Astrocyte (in vitro differentiated cells and primary cell): ENCODE measurements around the gene RPAP3. TPM values are rescaled to one million over a fixed set of nuclear protein-coding genes. Genes with fewer than 3 reads are reported as not detected.

Experiments used
- DNase-seq: peaks from one replicate; pipeline ENCODE4 v3.0.0-alpha.2; 2010; ENCODE audit warnings: low read depth
- FAIRE-seq: peaks from 2 replicates; lab custom pipeline; 2011; peaks lifted over from hg19 to GRCh38; lab: Jason Lieb, UNC
- H2AFZ ChIP-seq: 2 replicates; pipeline ENCODE4 v1.6.0; 2012; ENCODE audit warnings: low read depth, low read length, inconsistent platforms
- H3K27ac ChIP-seq: 2 replicates; pipeline ENCODE4 v1.5.1; 2011; ENCODE audit warnings: low read depth, low read length, inconsistent platforms
- H3K27me3 ChIP-seq: 2 replicates; pipeline ENCODE4 v1.6.0; 2011; ENCODE audit warnings: low read length, inconsistent platforms; ENCODE audit not compliant: insufficient read depth
- H3K36me3 ChIP-seq: 2 replicates; pipeline ENCODE4 v1.5.1; 2011; ENCODE audit warnings: low read length, inconsistent platforms; ENCODE audit not compliant: insufficient read depth
- H3K4me1 ChIP-seq: 2 replicates; pipeline ENCODE4 v1.5.1; 2011; ENCODE audit warnings: low read length, inconsistent platforms; ENCODE audit not compliant: insufficient read depth
- H3K4me2 ChIP-seq: 2 replicates; pipeline ENCODE4 v1.6.0; 2012; ENCODE audit warnings: low read length, inconsistent platforms
- H3K4me3 ChIP-seq: 2 replicates; pipeline ENCODE4 v1.5.1; 2011; ENCODE audit warnings: low read depth, mild to moderate bottlenecking, low read length, inconsistent platforms; ENCODE audit not compliant: insufficient read depth
- H3K79me2 ChIP-seq: 2 replicates; pipeline ENCODE4 v1.6.0; 2012; ENCODE audit warnings: mild to moderate bottlenecking, low read length, inconsistent platforms; ENCODE audit not compliant: insufficient read depth
- H3K9ac ChIP-seq: 2 replicates; pipeline ENCODE4 v1.6.0; 2012; ENCODE audit warnings: mild to moderate bottlenecking, low read length, inconsistent platforms
- H3K9me3 ChIP-seq: 2 replicates; pipeline ENCODE4 v1.5.1; 2012; ENCODE audit warnings: low read depth, mild to moderate bottlenecking, low read length, inconsistent platforms; ENCODE audit not compliant: insufficient read depth
- H4K20me1 ChIP-seq: 2 replicates; pipeline ENCODE4 v1.6.0; 2012; ENCODE audit warnings: low read length, inconsistent platforms; ENCODE audit not compliant: insufficient read depth
- H3K27ac Mint-ChIP-seq: one replicate; pipeline ENCODE4 v1.8.0; 2021; ENCODE audit warnings: mild to moderate bottlenecking, mixed read lengths; ENCODE audit not compliant: unreplicated experiment
- H3K27me3 Mint-ChIP-seq: one replicate; pipeline ENCODE4 v1.8.0; 2021; ENCODE audit warnings: low read depth, mixed read lengths; ENCODE audit not compliant: unreplicated experiment
- H3K36me3 Mint-ChIP-seq: one replicate; pipeline ENCODE4 v1.8.0; 2021; ENCODE audit warnings: low read depth, mixed read lengths; ENCODE audit not compliant: unreplicated experiment
- H3K4me1 Mint-ChIP-seq: one replicate; pipeline ENCODE4 v1.8.0; 2021; ENCODE audit warnings: low read depth, mixed read lengths; ENCODE audit not compliant: unreplicated experiment
- H3K4me3 Mint-ChIP-seq: one replicate; pipeline ENCODE4 v1.8.0; 2021; ENCODE audit warnings: mild to moderate bottlenecking, moderate library complexity, mixed read lengths; ENCODE audit not compliant: unreplicated experiment
- H3K9me3 Mint-ChIP-seq: one replicate; pipeline ENCODE4 v1.8.0; 2021; ENCODE audit warnings: mild to moderate bottlenecking, mixed read lengths; ENCODE audit not compliant: unreplicated experiment
- CTCF ChIP-seq: IDR thresholded peaks from 2 replicates; pipeline ENCODE4 v1.5.1; 2011; ENCODE audit warnings: low read depth, mild to moderate bottlenecking, inconsistent platforms, low read length, moderate library complexity; ENCODE audit not compliant: insufficient read depth
- EZH2 ChIP-seq: IDR thresholded peaks from 2 replicates; pipeline ENCODE4 v1.6.1; 2012; ENCODE audit warnings: mild to moderate bottlenecking, low read length, inconsistent platforms; ENCODE audit not compliant: insufficient read depth
- total RNA-seq: library from RNA; stranded (reverse); gene quantifications from 2 replicates; pipeline ENCODE4 v1.2.1, GENCODE V29; 2021

Gene RPAP3
- total RNA-seq, 1 donor from 2014 or later: 39.2 TPM

- no peak for FAIRE-seq
- Mint-ChIP-seq H3K27me3 (peaks cover 12% of the 10 kb centered on the region), H3K4me1 (peaks cover 7% of the 10 kb centered on the region)
These were observed 3.8 kb upstream of the RPAP3 start for GRCh38 chr12:47709671-47710070.

DNA sequence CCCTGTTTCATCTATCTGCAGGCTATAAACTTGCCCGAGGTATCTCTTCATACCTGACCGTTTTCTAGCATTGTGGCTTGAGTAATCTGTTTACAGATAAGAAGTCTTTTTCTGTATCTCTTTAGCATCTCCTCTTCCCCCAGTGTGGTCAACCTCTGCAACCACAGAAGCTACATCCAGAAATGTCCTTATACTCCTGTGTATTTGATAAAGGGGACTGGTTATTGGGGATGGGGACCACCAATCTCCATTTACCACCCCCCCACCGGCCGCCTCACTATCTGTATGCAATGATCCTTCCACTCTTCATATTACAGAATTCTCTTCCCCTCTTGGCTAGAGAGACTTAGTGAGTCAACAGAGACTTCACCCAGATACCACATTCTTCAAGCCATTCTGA is 3.4 kb upstream of the RPAP3 start:
- H3K27me3 Mint-ChIP-seq: peaks cover 10% of the 10 kb centered on the region
- Histone ChIP-seq H4K20me1 (peaks cover 8% of the 10 kb centered on the region), H3K9ac (no peak overlapping the region), H3K36me3 (no peaks in the 10 kb centered on the region), H3K4me1 (peaks cover 3% of the 10 kb centered on the region), H3K27ac (no peak overlapping the region), H2AFZ (no peak overlapping the region), H3K9me3 (no peaks in the 10 kb centered on the region), H3K4me2 (no peak overlapping the region), H3K79me2 (peaks cover 21% of the 10 kb centered on the region), H3K27me3 (no peaks in the 10 kb centered on the region), H3K4me3 (no peak overlapping the region)
- DNase-seq: no peak
- no peak for FAIRE-seq
- no peaks in the 10 kb centered on the region for H3K36me3 Mint-ChIP-seq
- H3K27ac Mint-ChIP-seq: no peak overlapping the region
- H3K4me3 Mint-ChIP-seq: no peak overlapping the region
- no peaks in the 10 kb centered on the region for H3K9me3 Mint-ChIP-seq
- TF ChIP-seq EZH2 (no peak), CTCF (no peak)
- H3K4me1 Mint-ChIP-seq: peaks cover 7% of the 10 kb centered on the region

More at GRCh38 chr12:47709671-47710070, 3.8 kb upstream of the RPAP3 start:
- DNase-seq: no peak
- no peaks in the 10 kb centered on the region for H3K9me3 Mint-ChIP-seq
- no peak overlapping the region for H3K9ac ChIP-seq
- H3K79me2 ChIP-seq: peaks cover 18% of the 10 kb centered on the region
- no peaks in the 10 kb centered on the region for H3K36me3 ChIP-seq
- no peak overlapping the region for H2AFZ ChIP-seq
- H3K27me3 ChIP-seq: no peaks in the 10 kb centered on the region
- no peak overlapping the region for H3K27ac Mint-ChIP-seq
- no peaks in the 10 kb centered on the region for H3K9me3 ChIP-seq
- no peaks in the 10 kb centered on the region for H3K36me3 Mint-ChIP-seq
- no peak for TF ChIP-seq CTCF
- TF ChIP-seq EZH2: no peak
- H3K4me1 ChIP-seq: peaks cover 3% of the 10 kb centered on the region
- H4K20me1 ChIP-seq: peaks cover 7% of the 10 kb centered on the region
- no peak overlapping the region for H3K4me2 ChIP-seq
- no peak overlapping the region for H3K4me3 Mint-ChIP-seq
- no peak overlapping the region for H3K4me3 ChIP-seq
- no peak overlapping the region for H3K27ac ChIP-seq

DNA sequence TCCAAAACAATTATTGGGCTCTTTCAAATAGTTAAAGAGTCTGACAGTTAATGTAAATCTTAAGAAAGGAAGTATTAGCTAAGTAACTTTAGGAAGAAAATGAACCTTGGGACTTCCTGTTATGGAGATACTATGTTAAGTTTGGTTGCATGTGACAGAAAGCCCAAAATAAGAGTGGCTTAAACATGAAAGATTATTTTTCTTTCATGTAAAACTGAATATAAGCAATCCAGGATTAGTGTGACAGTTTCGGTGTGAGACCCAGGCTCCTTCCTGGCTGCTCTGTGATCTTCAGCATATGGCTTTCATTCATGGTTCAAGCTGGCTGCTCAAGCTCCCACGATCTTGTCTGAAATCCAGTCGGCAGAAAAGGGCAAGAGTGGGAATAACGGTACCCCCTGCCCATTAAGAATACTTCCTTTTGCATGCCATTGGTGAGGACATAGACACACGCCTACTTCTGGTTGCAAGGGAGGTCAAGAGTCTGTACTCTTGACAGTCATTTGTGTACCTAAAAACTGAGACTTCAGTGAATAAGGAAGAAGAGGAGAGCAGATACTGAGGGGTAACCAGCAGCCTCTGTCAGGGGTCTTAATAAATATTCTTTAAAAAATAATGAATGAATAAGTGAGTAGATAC is 2.2 kb upstream of the RPAP3 start:
- no peak for FAIRE-seq
- H3K4me3 Mint-ChIP-seq: no peak overlapping the region
- peaks cover 2% of the 10 kb centered on the region for H3K27me3 Mint-ChIP-seq
- Histone ChIP-seq H3K27ac (no peak overlapping the region), H3K79me2 (peaks cover 33% of the 10 kb centered on the region), H3K9ac (no peak overlapping the region), H3K4me3 (no peak overlapping the region), H3K9me3 (no peaks in the 10 kb centered on the region), H3K36me3 (no peaks in the 10 kb centered on the region), H3K27me3 (no peaks in the 10 kb centered on the region), H3K4me1 (peaks cover 3% of the 10 kb centered on the region), H2AFZ (no peak overlapping the region), H3K4me2 (no peak overlapping the region), H4K20me1 (peaks cover 18% of the 10 kb centered on the region)
- peaks cover 10% of the 10 kb centered on the region for H3K4me1 Mint-ChIP-seq
- TF ChIP-seq CTCF (no peak), EZH2 (no peak)
- H3K36me3 Mint-ChIP-seq: no peaks in the 10 kb centered on the region
- H3K27ac Mint-ChIP-seq: no peak overlapping the region
- no peak for DNase-seq
- H3K9me3 Mint-ChIP-seq: no peaks in the 10 kb centered on the region
